WERI-Rb-1 (cell line): ENCODE measurements around the gene TMEM225B.
A peak's percentile ranks its signal among the peaks of the same experiment; 100 is the strongest.
"Not testable (repeated sequence)": the region's sequence is repeated elsewhere in the genome, so short reads cannot be mapped to it uniquely, and the experiment has no call there.

Experiments
- DNase-seq: peaks from one replicate; pipeline ENCODE4 v3.0.0-alpha.2; 2020
- H3K27ac ChIP-seq: fragments of 250-450 bp; sonication (Bioruptor Pico); 2 replicates; pipeline ENCODE4 v1.5.1; 2020; ENCODE audit warnings: mild to moderate bottlenecking, moderate library complexity
- H3K27me3 ChIP-seq: fragments of 250-450 bp; sonication (Bioruptor Pico); 2 replicates; pipeline ENCODE4 v1.5.1; 2021; ENCODE audit warnings: mild to moderate bottlenecking, low read depth, moderate library complexity; ENCODE audit not compliant: insufficient read depth, severe bottlenecking
- H3K36me3 ChIP-seq: fragments of 250-450 bp; sonication (Bioruptor Pico); 2 replicates; pipeline ENCODE4 v1.5.1; 2020; ENCODE audit warnings: mild to moderate bottlenecking, moderate library complexity
- H3K4me3 ChIP-seq: 2 replicates; pipeline ENCODE4 v1.5.1; 2011; ENCODE audit warnings: low read depth, mild to moderate bottlenecking, control low read depth, low read length
- H3K9me3 ChIP-seq: fragments of 250-450 bp; sonication (Bioruptor Pico); 2 replicates; pipeline ENCODE4 v1.5.1; 2021; ENCODE audit warnings: mild to moderate bottlenecking, moderate library complexity; ENCODE audit not compliant: severe bottlenecking
- CTCF ChIP-seq: IDR thresholded peaks from 2 replicates; pipeline ENCODE4 v1.5.1; 2011; ENCODE audit warnings: low read depth, mild to moderate bottlenecking, control low read depth, inconsistent platforms, low read length

The TMEM225B gene, protein sequence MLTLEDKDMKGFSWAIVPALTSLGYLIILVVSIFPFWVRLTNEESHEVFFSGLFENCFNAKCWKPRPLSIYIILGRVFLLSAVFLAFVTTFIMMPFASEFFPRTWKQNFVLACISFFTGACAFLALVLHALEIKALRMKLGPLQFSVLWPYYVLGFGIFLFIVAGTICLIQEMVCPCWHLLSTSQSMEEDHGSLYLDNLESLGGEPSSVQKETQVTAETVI

DNA sequence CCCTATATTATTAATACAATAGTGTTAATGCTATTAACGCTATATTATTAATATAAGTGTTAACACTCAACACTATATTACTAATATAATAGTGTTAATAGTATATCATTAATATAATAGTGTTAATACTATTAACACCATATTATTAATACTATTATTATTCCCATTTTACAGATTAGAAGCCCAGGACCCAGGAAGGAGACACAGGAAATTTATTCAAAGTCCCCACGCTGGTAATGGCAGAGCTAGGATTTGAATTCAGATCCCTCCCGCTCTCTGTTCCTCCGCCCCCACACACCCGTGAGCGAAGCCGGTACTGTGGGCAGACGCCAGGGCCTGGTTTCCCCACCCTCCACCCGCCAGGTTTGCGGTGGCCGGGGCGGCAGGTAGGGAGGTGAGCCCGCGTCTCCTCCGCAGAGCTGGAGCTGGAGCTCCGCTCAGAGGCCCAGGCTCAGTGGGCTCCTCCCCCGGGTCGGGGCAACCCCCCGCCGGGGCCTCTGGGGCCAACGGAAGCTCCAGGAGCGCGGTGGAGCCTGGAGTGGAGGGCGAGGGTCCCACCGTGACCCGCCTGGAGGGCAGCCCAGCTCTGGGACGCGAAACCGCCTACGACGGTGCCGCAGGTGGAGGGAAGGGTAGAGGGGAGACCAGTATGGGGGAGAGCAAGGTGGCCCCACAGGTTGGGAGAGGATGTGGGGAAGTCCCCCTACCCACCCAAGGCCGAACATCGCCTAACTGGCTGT, at the start of gene TMEM225B:
TSS of gene TMEM225B (plus strand) at position 506 of the 740 bp plus-strand sequence. CDS start 6,122 bp downstream, outside the sequence.
- Histone ChIP-seq H3K27ac (no peak within 1 kb of the TSS), H3K4me3 (no peak within 1 kb of the TSS), H3K9me3 (no peaks in the 10 kb centered on the region), H3K27me3 (no peaks in the 10 kb centered on the region), H3K36me3 (no peaks in the 10 kb centered on the region)
- no peak for DNase-seq
- TF ChIP-seq CTCF = no peak

- peaks cover 18% of the 10 kb centered on the region for H3K36me3 ChIP-seq
- not testable (repeated sequence) for DNase-seq, H3K27me3 ChIP-seq, H3K4me3 ChIP-seq, H3K27ac ChIP-seq, H3K9me3 ChIP-seq
Observed at GRCh38 chr7:99549545-99549944, 48.5 kb upstream of the TMEM225B start.

DNA sequence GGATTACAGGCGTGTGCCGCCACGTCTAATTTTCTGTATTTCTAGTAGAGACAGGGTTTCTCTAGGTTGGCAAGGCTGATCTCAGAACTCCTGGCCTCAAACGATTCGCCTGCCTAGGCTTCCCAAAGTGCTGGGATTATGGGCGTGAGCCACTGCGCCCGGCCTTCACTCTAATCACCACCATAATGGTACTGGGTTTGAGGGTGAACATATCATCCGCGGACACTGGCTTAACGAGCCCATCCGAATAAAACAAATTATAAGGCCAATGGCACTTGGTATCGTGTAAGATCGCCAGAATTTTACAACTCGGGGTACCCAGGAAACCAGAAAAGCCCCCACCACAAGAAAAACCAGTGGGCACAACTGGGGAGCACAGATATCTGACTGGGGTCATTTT, 46.7 kb upstream of the TMEM225B start:
- Histone ChIP-seq H3K9me3 (no peaks in the 10 kb centered on the region), H3K36me3 (peaks cover 29% of the 10 kb centered on the region), H3K27me3 (no peaks in the 10 kb centered on the region), H3K4me3 (peak overlapping the region; percentile 66), H3K27ac (peak overlapping the region; percentile 73)
- no peak for TF ChIP-seq CTCF
- peak; percentile 11 for DNase-seq

DNA sequence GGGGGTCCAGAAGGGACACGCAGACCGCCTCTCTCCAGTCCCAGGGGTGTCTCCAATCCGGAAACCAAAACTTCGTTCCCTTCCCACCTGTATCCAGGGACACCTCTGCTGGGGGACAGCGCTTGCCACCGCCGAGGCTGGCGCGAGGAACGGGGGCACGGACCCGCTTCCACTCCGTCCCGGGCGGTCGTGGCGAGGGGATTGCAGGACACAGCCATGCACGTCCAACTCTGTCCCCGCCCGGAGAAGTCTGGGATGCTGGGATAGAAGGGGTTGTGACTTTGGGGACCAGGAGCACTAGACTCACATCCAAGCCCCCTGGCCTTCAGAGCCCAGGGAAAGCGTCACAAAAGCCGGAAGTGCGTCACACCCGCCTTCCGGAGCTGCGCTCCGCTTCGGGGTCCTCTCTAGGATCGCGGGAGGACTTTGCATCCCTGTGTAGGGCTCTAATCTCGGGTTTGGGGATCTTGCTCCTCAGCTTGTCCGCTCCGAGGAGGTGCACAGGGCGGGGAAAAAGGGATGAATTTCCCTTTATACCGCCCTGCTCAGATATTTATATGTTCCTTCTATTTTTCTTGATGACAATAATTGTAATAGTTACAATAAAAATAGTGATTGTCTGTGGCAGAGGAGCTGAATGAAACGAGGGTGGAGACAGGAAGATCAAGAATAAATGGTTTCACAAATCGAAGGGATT, 46.2 kb upstream of the TMEM225B start, which contains the start of gene FAM200A:
TSS of gene FAM200A (minus strand) at position 348 of the 697 bp plus-strand sequence. CDS start 3,707 bp downstream, outside the sequence.
- Histone ChIP-seq H3K36me3 (peaks cover 32% of the 10 kb centered on the region), H3K27ac (peak within 1 kb of the TSS; percentile 73), H3K27me3 (no peaks in the 10 kb centered on the region), H3K9me3 (no peaks in the 10 kb centered on the region), H3K4me3 (peak within 1 kb of the TSS; percentile 66)
- no peak for TF ChIP-seq CTCF
- DNase-seq = peak; percentile 91

DNA sequence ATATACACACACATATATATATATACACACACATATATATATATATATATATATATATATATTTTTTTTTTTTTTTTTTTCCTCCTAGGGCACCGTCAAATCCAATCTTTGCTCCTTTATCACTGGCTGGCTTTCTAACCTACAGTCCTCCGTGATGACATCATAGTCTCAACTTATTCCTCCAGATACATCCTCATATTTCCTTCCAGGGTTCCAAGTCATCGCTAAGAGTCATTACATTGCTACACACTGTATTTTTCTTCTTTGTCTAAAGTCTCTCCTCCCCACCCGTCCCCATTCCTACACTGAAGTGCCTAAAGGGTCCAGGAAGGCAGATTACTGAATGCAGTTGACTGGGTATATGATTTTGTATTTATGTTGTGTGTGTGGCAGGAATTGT, 45.0 kb upstream of the TMEM225B start:
- no peak for DNase-seq
- Histone ChIP-seq H3K36me3 (peaks cover 32% of the 10 kb centered on the region), H3K27ac (no peak overlapping the region), H3K9me3 (no peaks in the 10 kb centered on the region), H3K4me3 (no peak overlapping the region), H3K27me3 (no peaks in the 10 kb centered on the region)
- TF ChIP-seq CTCF = no peak

GRCh38 chr7:99554939-99555338, 43.1 kb upstream of the TMEM225B start:
- H3K27me3 ChIP-seq = no peaks in the 10 kb centered on the region
- H3K27ac ChIP-seq = no peak overlapping the region
- no peak overlapping the region for H3K4me3 ChIP-seq
- no peak for TF ChIP-seq CTCF
- peaks cover 39% of the 10 kb centered on the region for H3K36me3 ChIP-seq
- no peak for DNase-seq
- no peaks in the 10 kb centered on the region for H3K9me3 ChIP-seq
